HepG2 (cell line): ENCODE measurements around the gene SRCIN1. TPM values are rescaled to one million over a fixed set of nuclear protein-coding genes. Genes with fewer than 3 reads are reported as not detected.

Experiments used
- ELF4 ChIP-seq: sonication (generic); formaldehyde crosslinking; IDR thresholded peaks from 2 replicates; pipeline ENCODE4 v1.5.0; 2020; ENCODE audit warnings: missing genetic modification reagents, mild to moderate bottlenecking, moderate library complexity, borderline replicate concordance
- SMYD3 ChIP-seq: sonication (generic); formaldehyde crosslinking; IDR thresholded peaks from 2 replicates; pipeline ENCODE4 v1.8.1; 2023; ENCODE audit warnings: mild to moderate bottlenecking, missing genetic modification reagents
- ZNF136 ChIP-seq: sonication (generic); formaldehyde crosslinking; IDR thresholded peaks from 2 replicates; pipeline ENCODE4 v1.8.1; 2022; ENCODE audit warnings: low read depth, mild to moderate bottlenecking, moderate library complexity, missing genetic modification reagents
- polyA plus RNA-seq, 8 experiments: library from polyadenylated mRNA; depleted of rRNA in 3 of 8; stranded (reverse) in 7 of 8; unstranded in 1 of 8; fragments of >200 nt; fragmentation: Illumina TruSeq in 4 of 8; extraction: Trizol in 4 of 8; gene quantifications; 2 replicates each; pipeline versions ENCODE4 v1.2.1 to v1.2.3, GENCODE V29; 2011 to 2016; ENCODE audit warnings: low read depth in 4 of 8, missing spikeins in 1 of 8, mixed read lengths in 1 of 8; ENCODE audit not compliant: insufficient read depth in 1 of 8
- total RNA-seq, 5 experiments: library from RNA; depleted of rRNA; stranded (reverse); fragments of >200 nt; fragmentation: Illumina TruSeq; extraction: Trizol; gene quantifications; 2 replicates each; pipeline ENCODE4 v1.2.3, GENCODE V29; 2016; ENCODE audit warnings: low read depth in 1 of 5
- TF ChIP-seq, protein P1 (sequence below): IDR thresholded peaks from 2 replicates; pipeline ENCODE4 v1.6.1; 2018; ENCODE audit warnings: missing genetic modification reagents, mild to moderate bottlenecking, missing compliant biosample characterization
- TF ChIP-seq, protein P2 (sequence below): sonication (generic); formaldehyde crosslinking; IDR thresholded peaks from one replicate; pipeline ENCODE4 v1.5.1; 2020; ENCODE audit warnings: mild to moderate bottlenecking, missing genetic modification reagents; ENCODE audit errors: not compliant biosample characterization
- TF ChIP-seq, protein P3 (sequence below): sonication (generic); formaldehyde crosslinking; IDR thresholded peaks from 2 replicates; pipeline ENCODE4 v1.8.1; 2023; ENCODE audit warnings: mild to moderate bottlenecking, moderate library complexity, missing genetic modification reagents
- TF ChIP-seq, protein P4 (sequence below): sonication (generic); formaldehyde crosslinking; IDR thresholded peaks from 2 replicates; pipeline ENCODE4 v1.5.0; 2020; ENCODE audit warnings: mild to moderate bottlenecking, missing genetic modification reagents
- TF ChIP-seq, protein P5 (sequence below): sonication (generic); formaldehyde crosslinking; IDR thresholded peaks from 2 replicates; pipeline ENCODE4 v1.8.0; 2023; ENCODE audit warnings: mild to moderate bottlenecking, missing genetic modification reagents
- TF ChIP-seq, protein P6 (sequence below): sonication (generic); formaldehyde crosslinking; conservative IDR thresholded peaks from 2 replicates; pipeline ENCODE4 v1.4.0; 2020; ENCODE audit warnings: missing genetic modification reagents

The SRCIN1 gene
- total and polyA plus RNA-seq, 2 of the 13 experiments (the other 11 are each of a cell fraction or from before 2014, with no cell fraction given), result 1.2 to 9.6 TPM

DNA sequence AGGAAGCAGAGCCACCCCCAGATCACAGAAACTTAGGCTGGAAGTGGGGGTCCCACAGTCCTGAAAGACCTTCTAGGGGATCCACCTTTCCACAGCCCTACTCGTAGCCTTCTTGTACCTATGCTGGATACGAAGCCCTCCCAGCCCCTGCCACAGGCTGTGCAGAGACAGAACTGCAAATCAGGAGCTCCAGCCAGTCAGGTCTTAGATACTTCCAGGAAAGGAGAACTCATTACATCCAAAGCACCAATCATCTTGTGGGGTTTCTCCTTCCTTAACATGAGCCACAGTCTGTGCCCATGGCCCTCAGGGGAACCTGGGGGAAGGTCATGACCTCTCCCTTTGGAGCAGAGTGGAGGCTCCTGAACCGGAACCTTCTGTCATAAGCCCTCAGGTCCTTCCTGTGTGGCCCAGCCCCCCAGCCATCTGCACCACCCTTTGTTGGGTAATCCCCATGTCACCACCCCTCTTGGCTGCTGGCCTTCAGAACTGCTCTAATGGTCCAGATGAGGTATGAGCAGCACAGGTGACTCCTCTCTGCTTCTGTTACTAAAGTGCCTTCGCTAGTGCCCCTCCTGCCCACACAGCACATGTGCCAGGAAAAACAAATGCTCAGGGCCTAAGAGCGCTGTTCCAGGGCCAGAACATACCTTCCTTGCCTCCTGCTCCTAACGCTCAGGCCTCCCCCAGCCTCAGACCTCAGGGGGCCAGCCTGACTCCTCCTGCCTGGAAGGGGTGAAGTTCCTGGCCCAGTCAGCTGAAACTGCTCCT lies 14.6 kb downstream of the SRCIN1 start (continued):
- TF ChIP-seq, protein P1, sequence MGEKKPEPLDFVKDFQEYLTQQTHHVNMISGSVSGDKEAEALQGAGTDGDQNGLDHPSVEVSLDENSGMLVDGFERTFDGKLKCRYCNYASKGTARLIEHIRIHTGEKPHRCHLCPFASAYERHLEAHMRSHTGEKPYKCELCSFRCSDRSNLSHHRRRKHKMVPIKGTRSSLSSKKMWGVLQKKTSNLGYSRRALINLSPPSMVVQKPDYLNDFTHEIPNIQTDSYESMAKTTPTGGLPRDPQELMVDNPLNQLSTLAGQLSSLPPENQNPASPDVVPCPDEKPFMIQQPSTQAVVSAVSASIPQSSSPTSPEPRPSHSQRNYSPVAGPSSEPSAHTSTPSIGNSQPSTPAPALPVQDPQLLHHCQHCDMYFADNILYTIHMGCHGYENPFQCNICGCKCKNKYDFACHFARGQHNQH (CRISPR knock-in tag), result peak; percentile 24; the same call in 1 of the 2 replicates
- TF ChIP-seq, protein P2, sequence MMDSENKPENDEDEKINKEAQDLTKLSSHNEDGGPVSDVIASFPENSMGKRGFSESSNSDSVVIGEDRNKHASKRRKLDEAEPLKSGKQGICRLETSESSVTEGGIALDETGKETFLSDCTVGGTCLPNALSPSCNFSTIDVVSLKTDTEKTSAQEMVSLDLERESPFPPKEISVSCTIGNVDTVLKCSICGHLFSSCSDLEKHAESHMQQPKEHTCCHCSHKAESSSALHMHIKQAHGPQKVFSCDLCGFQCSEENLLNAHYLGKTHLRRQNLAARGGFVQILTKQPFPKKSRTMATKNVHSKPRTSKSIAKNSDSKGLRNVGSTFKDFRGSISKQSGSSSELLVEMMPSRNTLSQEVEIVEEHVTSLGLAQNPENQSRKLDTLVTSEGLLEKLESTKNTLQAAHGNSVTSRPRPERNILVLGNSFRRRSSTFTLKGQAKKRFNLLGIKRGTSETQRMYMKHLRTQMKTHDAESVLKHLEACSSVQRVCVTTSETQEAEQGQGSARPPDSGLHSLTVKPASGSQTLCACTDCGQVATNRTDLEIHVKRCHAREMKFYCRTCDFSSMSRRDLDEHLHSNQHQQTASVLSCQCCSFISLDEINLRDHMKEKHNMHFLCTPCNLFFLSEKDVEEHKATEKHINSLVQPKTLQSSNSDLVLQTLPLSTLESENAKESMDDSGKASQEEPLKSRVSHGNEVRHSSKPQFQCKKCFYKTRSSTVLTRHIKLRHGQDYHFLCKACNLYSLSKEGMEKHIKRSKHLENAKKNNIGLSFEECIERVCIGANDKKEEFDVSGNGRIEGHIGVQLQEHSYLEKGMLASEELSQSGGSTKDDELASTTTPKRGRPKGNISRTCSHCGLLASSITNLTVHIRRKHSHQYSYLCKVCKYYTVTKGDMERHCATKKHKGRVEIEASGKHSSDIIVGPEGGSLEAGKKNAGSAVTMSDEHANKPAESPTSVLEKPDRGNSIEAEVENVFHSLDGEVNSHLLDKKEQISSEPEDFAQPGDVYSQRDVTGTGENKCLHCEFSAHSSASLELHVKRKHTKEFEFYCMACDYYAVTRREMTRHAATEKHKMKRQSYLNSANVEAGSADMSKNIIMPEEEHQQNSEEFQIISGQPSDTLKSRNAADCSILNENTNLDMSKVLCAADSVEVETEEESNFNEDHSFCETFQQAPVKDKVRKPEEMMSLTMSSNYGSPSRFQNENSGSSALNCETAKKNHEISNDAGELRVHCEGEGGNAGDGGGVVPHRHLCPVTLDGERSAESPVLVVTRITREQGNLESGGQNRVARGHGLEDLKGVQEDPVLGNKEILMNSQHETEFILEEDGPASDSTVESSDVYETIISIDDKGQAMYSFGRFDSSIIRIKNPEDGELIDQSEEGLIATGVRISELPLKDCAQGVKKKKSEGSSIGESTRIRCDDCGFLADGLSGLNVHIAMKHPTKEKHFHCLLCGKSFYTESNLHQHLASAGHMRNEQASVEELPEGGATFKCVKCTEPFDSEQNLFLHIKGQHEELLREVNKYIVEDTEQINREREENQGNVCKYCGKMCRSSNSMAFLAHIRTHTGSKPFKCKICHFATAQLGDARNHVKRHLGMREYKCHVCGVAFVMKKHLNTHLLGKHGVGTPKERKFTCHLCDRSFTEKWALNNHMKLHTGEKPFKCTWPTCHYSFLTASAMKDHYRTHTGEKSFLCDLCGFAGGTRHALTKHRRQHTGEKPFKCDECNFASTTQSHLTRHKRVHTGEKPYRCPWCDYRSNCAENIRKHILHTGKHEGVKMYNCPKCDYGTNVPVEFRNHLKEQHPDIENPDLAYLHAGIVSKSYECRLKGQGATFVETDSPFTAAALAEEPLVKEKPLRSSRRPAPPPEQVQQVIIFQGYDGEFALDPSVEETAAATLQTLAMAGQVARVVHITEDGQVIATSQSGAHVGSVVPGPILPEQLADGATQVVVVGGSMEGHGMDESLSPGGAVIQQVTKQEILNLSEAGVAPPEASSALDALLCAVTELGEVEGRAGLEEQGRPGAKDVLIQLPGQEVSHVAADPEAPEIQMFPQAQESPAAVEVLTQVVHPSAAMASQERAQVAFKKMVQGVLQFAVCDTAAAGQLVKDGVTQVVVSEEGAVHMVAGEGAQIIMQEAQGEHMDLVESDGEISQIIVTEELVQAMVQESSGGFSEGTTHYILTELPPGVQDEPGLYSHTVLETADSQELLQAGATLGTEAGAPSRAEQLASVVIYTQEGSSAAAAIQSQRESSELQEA (CRISPR knock-in tag), result no peak
- TF ChIP-seq, protein P3, sequence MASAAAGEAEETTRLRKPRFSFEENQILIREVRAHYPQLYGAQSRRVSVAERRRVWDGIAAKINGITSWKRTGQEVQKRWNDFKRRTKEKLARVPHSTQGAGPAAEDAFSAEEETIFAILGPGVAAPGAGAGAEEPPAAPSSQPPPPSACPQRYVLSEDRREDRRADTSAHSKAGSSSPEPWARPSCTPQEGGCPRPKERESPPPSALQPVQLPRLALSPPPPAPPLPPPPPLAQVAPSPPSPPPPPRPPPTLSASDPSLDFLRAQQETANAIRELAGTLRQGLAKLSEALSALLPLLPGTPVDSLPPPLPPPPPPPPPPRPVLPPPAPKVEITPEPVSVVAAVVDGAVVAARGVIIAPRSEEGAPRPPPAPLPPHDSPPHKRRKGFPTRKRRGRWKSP (CRISPR knock-in tag), result no peak
- TF ChIP-seq ZNF136, result no peak
- TF ChIP-seq ELF4, result no peak
- TF ChIP-seq, protein P4, sequence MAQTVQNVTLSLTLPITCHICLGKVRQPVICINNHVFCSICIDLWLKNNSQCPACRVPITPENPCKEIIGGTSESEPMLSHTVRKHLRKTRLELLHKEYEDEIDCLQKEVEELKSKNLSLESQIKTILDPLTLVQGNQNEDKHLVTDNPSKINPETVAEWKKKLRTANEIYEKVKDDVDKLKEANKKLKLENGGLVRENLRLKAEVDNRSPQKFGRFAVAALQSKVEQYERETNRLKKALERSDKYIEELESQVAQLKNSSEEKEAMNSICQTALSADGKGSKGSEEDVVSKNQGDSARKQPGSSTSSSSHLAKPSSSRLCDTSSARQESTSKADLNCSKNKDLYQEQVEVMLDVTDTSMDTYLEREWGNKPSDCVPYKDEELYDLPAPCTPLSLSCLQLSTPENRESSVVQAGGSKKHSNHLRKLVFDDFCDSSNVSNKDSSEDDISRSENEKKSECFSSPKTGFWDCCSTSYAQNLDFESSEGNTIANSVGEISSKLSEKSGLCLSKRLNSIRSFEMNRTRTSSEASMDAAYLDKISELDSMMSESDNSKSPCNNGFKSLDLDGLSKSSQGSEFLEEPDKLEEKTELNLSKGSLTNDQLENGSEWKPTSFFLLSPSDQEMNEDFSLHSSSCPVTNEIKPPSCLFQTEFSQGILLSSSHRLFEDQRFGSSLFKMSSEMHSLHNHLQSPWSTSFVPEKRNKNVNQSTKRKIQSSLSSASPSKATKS (CRISPR knock-in tag), result no peak
- TF ChIP-seq, protein P5, sequence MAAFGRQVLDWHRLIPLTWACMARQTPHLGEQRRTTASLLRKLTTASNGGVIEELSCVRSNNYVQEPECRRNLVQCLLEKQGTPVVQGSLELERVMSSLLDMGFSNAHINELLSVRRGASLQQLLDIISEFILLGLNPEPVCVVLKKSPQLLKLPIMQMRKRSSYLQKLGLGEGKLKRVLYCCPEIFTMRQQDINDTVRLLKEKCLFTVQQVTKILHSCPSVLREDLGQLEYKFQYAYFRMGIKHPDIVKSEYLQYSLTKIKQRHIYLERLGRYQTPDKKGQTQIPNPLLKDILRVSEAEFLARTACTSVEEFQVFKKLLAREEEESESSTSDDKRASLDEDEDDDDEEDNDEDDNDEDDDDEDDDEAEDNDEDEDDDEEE (CRISPR knock-in tag), result no peak
- TF ChIP-seq SMYD3, result no peak
- TF ChIP-seq, protein P6, sequence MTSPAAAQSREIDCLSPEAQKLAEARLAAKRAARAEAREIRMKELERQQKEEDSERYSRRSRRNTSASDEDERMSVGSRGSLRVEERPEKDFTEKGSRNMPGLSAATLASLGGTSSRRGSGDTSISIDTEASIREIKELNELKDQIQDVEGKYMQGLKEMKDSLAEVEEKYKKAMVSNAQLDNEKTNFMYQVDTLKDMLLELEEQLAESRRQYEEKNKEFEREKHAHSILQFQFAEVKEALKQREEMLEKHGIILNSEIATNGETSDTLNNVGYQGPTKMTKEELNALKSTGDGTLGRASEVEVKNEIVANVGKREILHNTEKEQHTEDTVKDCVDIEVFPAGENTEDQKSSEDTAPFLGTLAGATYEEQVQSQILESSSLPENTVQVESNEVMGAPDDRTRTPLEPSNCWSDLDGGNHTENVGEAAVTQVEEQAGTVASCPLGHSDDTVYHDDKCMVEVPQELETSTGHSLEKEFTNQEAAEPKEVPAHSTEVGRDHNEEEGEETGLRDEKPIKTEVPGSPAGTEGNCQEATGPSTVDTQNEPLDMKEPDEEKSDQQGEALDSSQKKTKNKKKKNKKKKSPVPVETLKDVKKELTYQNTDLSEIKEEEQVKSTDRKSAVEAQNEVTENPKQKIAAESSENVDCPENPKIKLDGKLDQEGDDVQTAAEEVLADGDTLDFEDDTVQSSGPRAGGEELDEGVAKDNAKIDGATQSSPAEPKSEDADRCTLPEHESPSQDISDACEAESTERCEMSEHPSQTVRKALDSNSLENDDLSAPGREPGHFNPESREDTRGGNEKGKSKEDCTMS (CRISPR knock-in tag), result no peak
